ENCODE measurements around the gene CPED1. TPM values are rescaled to one million over a fixed set of nuclear protein-coding genes. Genes with fewer than 3 reads are reported as not detected.
"Not testable (repeated sequence)": the region's sequence is repeated elsewhere in the genome, so short reads cannot be mapped to it uniquely, and the experiment has no call there.

The CPED1 gene
- total RNA-seq, 1 donor: 95.9 TPM

- no peak for DNase-seq (ENCODE audit: low read depth)
- H3K4me3 ChIP-seq (ENCODE audit: low read depth, low read length): no peak overlapping the region
- TF ChIP-seq CTCF (IDR thresholded peaks at IDR 0.05; ENCODE audit: insufficient read depth, low read depth, low read length): no peak
Measured at GRCh38 chr7:121062671-121063279, 74.3 kb downstream of the CPED1 start.

GRCh38 chr7:121067717-121068116 is 79.2 kb downstream of the CPED1 start:
- H3K4me3 ChIP-seq (ENCODE audit: low read depth, low read length): not testable (repeated sequence)

DNA sequence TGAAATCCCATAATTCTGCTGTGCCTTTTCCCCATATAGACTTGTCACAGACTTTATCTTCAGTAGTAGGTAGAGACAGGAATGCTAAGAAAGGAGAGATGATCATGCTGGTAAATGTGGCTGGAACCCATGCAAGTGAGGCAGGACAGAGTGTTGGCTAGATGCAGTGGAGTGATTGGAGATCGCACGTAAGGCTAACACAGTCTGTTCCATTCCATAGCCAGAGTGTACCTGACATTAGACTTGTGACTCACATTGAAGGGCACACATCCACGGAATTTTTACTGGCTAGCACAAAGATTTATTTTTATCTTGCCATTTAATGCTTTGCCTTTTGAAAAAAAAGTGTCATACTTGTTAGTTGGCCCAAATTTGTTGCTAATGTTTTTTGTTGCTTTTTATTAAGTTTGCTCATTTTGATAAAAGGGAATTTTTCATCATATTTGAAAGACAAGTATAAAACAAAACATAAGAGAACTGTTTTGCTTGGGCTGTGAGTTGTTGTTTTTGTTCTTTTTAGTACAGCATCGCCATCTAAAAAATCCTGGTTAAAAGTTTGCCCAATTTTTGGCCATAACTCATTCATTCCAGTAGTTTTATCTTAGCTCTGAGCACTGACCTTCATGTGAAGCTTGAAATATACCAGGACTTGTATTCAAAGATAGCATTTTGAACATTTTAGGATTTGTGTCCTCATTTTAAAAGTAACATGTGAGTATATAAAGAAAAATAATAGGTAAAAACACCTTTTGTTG is 81.0 kb downstream of the CPED1 start:
- H3K4me3 ChIP-seq (ENCODE audit: low read depth, low read length): no peak overlapping the region
- no peak for DNase-seq (ENCODE audit: low read depth)
- TF ChIP-seq CTCF (IDR thresholded peaks at IDR 0.05; ENCODE audit: insufficient read depth, low read depth, low read length): no peak

More at GRCh38 chr7:121067717-121068116, 79.2 kb downstream of the CPED1 start:
- not testable (repeated sequence) for DNase-seq (ENCODE audit: low read depth)

- DNase-seq (ENCODE audit: low read depth): no peak
- TF ChIP-seq CTCF (IDR thresholded peaks at IDR 0.05; ENCODE audit: insufficient read depth, low read depth, low read length): no peak
- H3K4me3 ChIP-seq (ENCODE audit: low read depth, low read length): no peak overlapping the region
Measured at GRCh38 chr7:121071132-121071531, 82.6 kb downstream of the CPED1 start.

GRCh38 chr7:121071662-121072061 is 83.2 kb downstream of the CPED1 start:
- no peak for TF ChIP-seq CTCF (IDR thresholded peaks at IDR 0.05; ENCODE audit: insufficient read depth, low read depth, low read length)
- H3K4me3 ChIP-seq (ENCODE audit: low read depth, low read length): no peak overlapping the region
- DNase-seq (ENCODE audit: low read depth): no peak

DNA sequence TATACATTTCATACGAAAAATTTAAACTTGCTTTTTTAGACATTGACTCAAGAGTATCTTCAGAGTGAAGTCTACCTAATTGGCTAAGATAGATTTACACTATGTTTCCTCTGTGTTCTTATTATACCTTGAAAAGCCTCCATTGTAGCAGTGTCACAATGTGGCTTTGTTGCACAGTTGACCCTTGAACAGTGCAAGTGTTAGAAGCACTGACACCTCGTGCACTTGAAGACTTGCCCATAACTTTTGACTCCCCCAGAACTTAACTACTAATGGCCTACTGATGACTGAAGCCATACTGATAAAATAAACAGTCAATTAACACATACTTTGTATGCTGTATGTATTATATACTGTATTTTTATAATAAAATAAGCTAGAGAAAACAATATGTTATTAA is 84.3 kb downstream of the CPED1 start:
- no peak for DNase-seq (ENCODE audit: low read depth)
- no peak for TF ChIP-seq CTCF (IDR thresholded peaks at IDR 0.05; ENCODE audit: insufficient read depth, low read depth, low read length)
- no peak overlapping the region for H3K4me3 ChIP-seq (ENCODE audit: low read depth, low read length)

GRCh38 chr7:121073463-121074099 is 85.1 kb downstream of the CPED1 start:
- no peak for TF ChIP-seq CTCF (IDR thresholded peaks at IDR 0.05; ENCODE audit: insufficient read depth, low read depth, low read length)
- no peak overlapping the region for H3K4me3 ChIP-seq (ENCODE audit: low read depth, low read length)
- DNase-seq (ENCODE audit: low read depth): peak; percentile 59

DNA sequence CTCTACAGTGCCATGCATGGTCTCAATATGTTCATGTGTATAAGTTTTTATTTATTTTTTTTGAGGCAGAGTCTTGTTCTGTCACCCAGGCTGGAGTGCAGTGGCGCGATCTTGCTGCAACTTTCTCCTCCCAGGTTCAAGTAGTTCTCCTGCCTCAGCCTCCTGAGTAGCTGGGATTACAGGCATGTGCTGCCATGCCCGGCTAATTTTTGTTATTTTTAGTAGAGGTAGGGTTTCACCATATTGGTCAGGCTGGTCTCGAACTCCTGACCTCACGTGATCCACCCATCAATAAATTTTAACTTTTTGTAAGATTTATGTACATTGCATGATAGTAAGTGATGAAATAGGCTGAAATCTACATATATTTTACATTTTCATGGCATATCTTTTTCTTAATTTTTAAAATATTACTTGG is 86.9 kb downstream of the CPED1 start:
- DNase-seq (ENCODE audit: low read depth); H3K4me3 ChIP-seq (ENCODE audit: low read depth, low read length): not testable (repeated sequence)

All from fibroblast of villous mesenchyme (primary cell).